K562 (cell line): Measurements from ENCODE around the gene VWA3B. TPM values are rescaled to one million over a fixed set of nuclear protein-coding genes. Genes with fewer than 3 reads are reported as not detected.
"Not testable (repeated sequence)": the region's sequence is repeated elsewhere in the genome, so short reads cannot be mapped to it uniquely, and the experiment has no call there.

ENCODE experiments used
- ATAC-seq: fragments of 200-7000 bp; cut with Tn5 transposase; 3 replicates; pipeline ENCODE4 v1.9.1; 2020; ENCODE audit warnings: moderate library complexity
- BruUV-seq: library from RNA; stranded (reverse); fragments of 400-500 nt; replicated peaks from 2 replicates; lab custom pipeline; 2021; lab: Mats Ljungman, UMichigan
- CTCF ChIA-PET: fragments of 300-600 bp; formaldehyde crosslinking; extraction: SDS; loops from one replicate; lab custom pipeline; 2021; ENCODE audit warnings: low intra/inter-chr PET ratio; lab: Yijun Ruan, JAX
- POLR2A ChIA-PET: fragments of 300-600, 350-650 bp; sonication (Branson Sonifier 250); formaldehyde crosslinking; extraction: SDS; loops from one replicate; lab custom pipeline; 2021; ENCODE audit warnings: antibody characterized with exemption, inconsistent platforms; lab: Yijun Ruan, JAX
- DNase-seq, 4 experiments: peaks; one replicate each; pipeline versions ENCODE4 v3.0.0 to v3.0.0-alpha.2; 2011 to 2018; ENCODE audit warnings: low spot score in 3 of 4, mixed read lengths in 3 of 4; ENCODE audit errors: extremely low read depth in 1 of 4
- FAIRE-seq: peaks from 2 replicates; lab custom pipeline; 2011; peaks lifted over from hg19 to GRCh38; lab: Jason Lieb, UNC
- H2AFZ ChIP-seq: 2 replicates; pipeline ENCODE4 v1.6.0; 2011; ENCODE audit warnings: low read depth, low read length, control low read depth, inconsistent platforms
- H3K27ac ChIP-seq: fragments of 200-600 bp; 3 replicates; pipeline ENCODE4 v1.8.0; 2011; ENCODE audit warnings: low read depth, mild to moderate bottlenecking, control low read depth, inconsistent platforms, low read length, moderate library complexity, mixed read lengths; ENCODE audit errors: extremely low read depth
- H3K27me3 ChIP-seq, 2 experiments: fragments of 300-600 bp in 1 of 2; 2 replicates in 1 of 2; 3 replicates in 1 of 2; pipeline versions ENCODE4 v1.6.0 to v1.8.0; 2011; ENCODE audit warnings: inconsistent platforms in 2 of 2, low read length in 2 of 2, mild to moderate bottlenecking in 1 of 2, mixed read lengths in 1 of 2, moderate library complexity in 1 of 2; ENCODE audit not compliant: control insufficient read depth in 2 of 2, insufficient read depth in 2 of 2
- H3K36me3 ChIP-seq: fragments of 300-600 bp; 3 replicates; pipeline ENCODE4 v1.8.0; 2011; ENCODE audit warnings: mild to moderate bottlenecking, low read length, inconsistent platforms; ENCODE audit not compliant: control insufficient read depth, insufficient read depth
- H3K4me1 ChIP-seq, 2 experiments: fragments of 200-600 bp in 1 of 2; replicated peaks in 1 of 2; 2 replicates in 1 of 2; 3 replicates in 1 of 2; pipeline versions ENCODE4 v1.5.1 to v1.8.0; 2011; ENCODE audit warnings: inconsistent platforms in 2 of 2, low read length in 2 of 2, mild to moderate bottlenecking in 1 of 2, mixed read lengths in 1 of 2, moderate library complexity in 1 of 2; ENCODE audit not compliant: control insufficient read depth in 2 of 2, insufficient read depth in 2 of 2
- H3K4me2 ChIP-seq: 2 replicates; pipeline ENCODE4 v1.6.1; 2011; ENCODE audit warnings: low read length, control low read depth, inconsistent platforms, mixed read lengths; ENCODE audit not compliant: insufficient read depth
- H3K4me3 ChIP-seq: fragments of 200-600 bp; sonication (generic), shearing (Covaris generic); 2 replicates; pipeline ENCODE4 v1.5.1; 2016; ENCODE audit warnings: control low read depth, inconsistent platforms
- H3K79me2 ChIP-seq: fragments of 200-600 bp; 3 replicates; pipeline ENCODE4 v1.8.0; 2011; ENCODE audit warnings: low read length, inconsistent platforms; ENCODE audit not compliant: control insufficient read depth, insufficient read depth
- H3K9ac ChIP-seq, 2 experiments: 2 replicates each; pipeline versions ENCODE4 v1.6.0 to v1.6.1; 2011; ENCODE audit warnings: low read depth in 2 of 2, low read length in 2 of 2, control low read depth in 1 of 2, inconsistent platforms in 1 of 2, mild to moderate bottlenecking in 1 of 2, mixed read lengths in 1 of 2; ENCODE audit not compliant: insufficient read depth in 1 of 2
- H3K9me1 ChIP-seq: one replicate; pipeline ENCODE4 v1.6.0; 2011; ENCODE audit warnings: inconsistent platforms, mild to moderate bottlenecking, low read length, moderate library complexity; ENCODE audit not compliant: control insufficient read depth, insufficient read depth
- H3K9me3 ChIP-seq: replicated peaks from 2 replicates; pipeline ENCODE4 v1.5.1; 2011; ENCODE audit warnings: low read depth, low read length, inconsistent platforms; ENCODE audit not compliant: control insufficient read depth, insufficient read depth
- H4K20me1 ChIP-seq: replicated peaks from 2 replicates; pipeline ENCODE4 v1.6.1; 2011; ENCODE audit warnings: low read length, inconsistent platforms, mixed read lengths; ENCODE audit not compliant: control insufficient read depth, insufficient read depth
- FOXP4 ChIP-seq: sonication (generic); formaldehyde crosslinking; IDR thresholded peaks from 2 replicates; pipeline ENCODE4 v1.8.0; 2022; ENCODE audit warnings: mild to moderate bottlenecking, missing genetic modification reagents, borderline replicate concordance
- HBP1 ChIP-seq: fragments of 450-650 bp; formaldehyde crosslinking; IDR thresholded peaks from 2 replicates; pipeline ENCODE4 v1.4.0; 2022; ENCODE audit warnings: missing genetic modification characterization
- MTA2 ChIP-seq: fragments of 450-650 bp; IDR thresholded peaks from 2 replicates; pipeline ENCODE4 v1.6.1; 2016; ENCODE audit warnings: low read depth
- ZNF316 ChIP-seq: fragments of 450-650 bp; IDR thresholded peaks from 2 replicates; pipeline ENCODE4 v1.6.1; 2016
- WGBS: fragments of 100-300 bp; shearing (Covaris generic); methylation state at CpG from one replicate; pipeline ENCODE4 v1.1.6; 2016; ENCODE audit warnings: low coverage, mixed read lengths; ENCODE audit not compliant: insufficient coverage; ENCODE audit errors: missing lambda C conversion rate; 5-methylcytosine and 5-hydroxymethylcytosine counted together
- in situ Hi-C: fragments of 300-500 bp; cut with MboI; formaldehyde crosslinking; loops from 4 replicates; pipeline ENCODE4 v1.15.0; 2018; ENCODE audit warnings: inconsistent platforms, mixed read lengths
- intact Hi-C: fragments of 100-400 bp; cut with micrococcal nuclease; formaldehyde crosslinking; loops from 2 replicates; pipeline ENCODE4 v1.14.2; 2022
- polyA plus RNA-seq, 8 experiments: library from polyadenylated mRNA; depleted of rRNA in 4 of 8; stranded (reverse) in 5 of 8; unstranded in 3 of 8; fragments of >200 nt; fragmentation: Nextera tagmentation in 2 of 8; fragmentation: Illumina TruSeq in 1 of 8; extraction: Ambion mirVana in 2 of 8; extraction: Trizol in 1 of 8; gene quantifications; 2 replicates each; pipeline versions ENCODE4 v1.2.1 to v1.2.3, GENCODE V29; 2011 to 2014; ENCODE audit warnings: inconsistent platforms in 1 of 8, missing spikeins in 1 of 8
- total RNA-seq, 7 experiments: library from RNA; depleted of rRNA in 6 of 7; stranded (reverse); fragments of >200 nt in 6 of 7; fragmentation: Illumina TruSeq in 2 of 7; extraction: Trizol in 2 of 7; gene quantifications; 2 replicates each; pipeline versions ENCODE4 v1.2.1 to v1.2.3, GENCODE V29; 2011 to 2021; ENCODE audit warnings: low replicate concordance in 1 of 7

The VWA3B gene
- total and polyA plus RNA-seq, 9 of the 15 experiments (the other 6 are each of a cell fraction or from before 2014, with no cell fraction given): not detected

- no peaks in the 10 kb centered on the region for H3K36me3 ChIP-seq
- FAIRE-seq (no peak), DNase-seq (no peak), ATAC-seq (no peak)
- no peaks in the 10 kb centered on the region for H3K4me1 ChIP-seq
- TF ChIP-seq MTA2 (no peak), HBP1 (CRISPR knock-in tag) (no peak), FOXP4 (CRISPR knock-in tag) (no peak), ZNF316 (no peak)
- H3K9me3 ChIP-seq: no peaks in the 10 kb centered on the region
- 2% methylated on average over 7 of the region's 7 CpGs for WGBS
- no peak overlapping the region for H3K27ac ChIP-seq
- BruUV-seq: no TSS peak
- H3K4me3 ChIP-seq: no peak overlapping the region
- H3K9me1 ChIP-seq: no peaks in the 10 kb centered on the region
- H3K4me2 ChIP-seq: no peak overlapping the region
- no peak overlapping the region for H3K9ac ChIP-seq
- CTCF ChIA-PET: no interaction called here
- H2AFZ ChIP-seq: no peak overlapping the region
- H3K27me3 ChIP-seq: peaks cover 51 to 68% of the 10 kb centered on the region in 2 experiments
- H4K20me1 ChIP-seq: no peaks in the 10 kb centered on the region
- in situ Hi-C loops: no loop called here
- no peaks in the 10 kb centered on the region for H3K79me2 ChIP-seq
- intact Hi-C loops: no loop called here
- POLR2A ChIA-PET: no interaction called here
Observed at GRCh38 chr2:98128556-98129109, 41.7 kb downstream of the VWA3B start.

- H3K27ac ChIP-seq, intact Hi-C loops, H3K9me1 ChIP-seq, H3K79me2 ChIP-seq, H3K9ac ChIP-seq, H3K4me3 ChIP-seq, H2AFZ ChIP-seq, H3K4me2 ChIP-seq, in situ Hi-C loops, H3K9me3 ChIP-seq, POLR2A ChIA-PET, BruUV-seq, FAIRE-seq, H3K36me3 ChIP-seq, DNase-seq, ATAC-seq, CTCF ChIA-PET, H4K20me1 ChIP-seq, H3K4me1 ChIP-seq: not testable (repeated sequence)
- WGBS: 2% methylated on average over 5 of the region's 5 CpGs
- H3K27me3 ChIP-seq: peaks cover 57 to 65% of the 10 kb centered on the region in 2 experiments
Observed at GRCh38 chr2:98130073-98130472, 43.1 kb downstream of the VWA3B start.
